HEK293 (cell line): ENCODE results near the gene C3AR1.

Source experiments
- CTCF ChIA-PET: fragments of 350-600 bp; formaldehyde crosslinking; extraction: SDS; loops from one replicate; lab custom pipeline; 2021; ENCODE audit warnings: antibody characterized with exemption; lab: Yijun Ruan, JAX
- POLR2A ChIA-PET: fragments of 300-600 bp; formaldehyde crosslinking; extraction: SDS; loops from one replicate; lab custom pipeline; 2020; ENCODE audit warnings: antibody characterized with exemption, inconsistent platforms; lab: Yijun Ruan, JAX
- H3K27ac ChIP-seq: fragments of 200-500 bp; sonication (Bioruptor generic); 2 replicates; pipeline ENCODE4 v1.5.1; 2014; ENCODE audit warnings: low read depth, low read length, control low read depth, inconsistent platforms; ENCODE audit errors: extremely low read depth
- H3K36me3 ChIP-seq, 2 experiments: fragments of 200-500 bp in 1 of 2; sonication (Bioruptor generic) in 1 of 2; 1 replicate in 1 of 2; 2 replicates in 1 of 2; pipeline ENCODE4 v1.5.1; 2014 to 2017; ENCODE audit warnings: inconsistent platforms in 2 of 2, low read length in 2 of 2; ENCODE audit not compliant: control insufficient read depth in 2 of 2, insufficient read depth in 1 of 2
- H3K4me1 ChIP-seq: fragments of 200-500 bp; sonication (Bioruptor generic); 2 replicates; pipeline ENCODE4 v1.5.1; 2014; ENCODE audit warnings: mild to moderate bottlenecking, low read length, inconsistent platforms; ENCODE audit not compliant: control insufficient read depth, insufficient read depth
- H3K4me3 ChIP-seq: 2 replicates; pipeline ENCODE4 v1.5.1; 2011; ENCODE audit warnings: low read depth, mild to moderate bottlenecking, control low read depth, low read length, moderate library complexity
- H3K9me3 ChIP-seq: fragments of 200-500 bp; sonication (Bioruptor generic); 2 replicates; pipeline ENCODE4 v1.5.1; 2014; ENCODE audit warnings: low read depth, low read length, inconsistent platforms; ENCODE audit not compliant: control insufficient read depth, insufficient read depth
- GLIS1 ChIP-seq: fragments of 450-650 bp; formaldehyde crosslinking; IDR thresholded peaks from 2 replicates; pipeline ENCODE4 v1.5.1; 2016; ENCODE audit warnings: missing biosample characterization, missing genetic modification characterization
- GLIS2 ChIP-seq: fragments of 450-650 bp; formaldehyde crosslinking; IDR thresholded peaks from 2 replicates; pipeline ENCODE4 v1.5.1; 2016; ENCODE audit warnings: missing biosample characterization, missing genetic modification characterization
- HOXA7 ChIP-seq: sonication (generic); formaldehyde crosslinking; IDR thresholded peaks from 2 replicates; pipeline ENCODE4 v1.8.1; 2022; ENCODE audit warnings: missing genetic modification reagents, borderline replicate concordance
- IKZF3 ChIP-seq: fragments of 450-650 bp; IDR thresholded peaks from 2 replicates; pipeline ENCODE4 v1.5.0; 2018; ENCODE audit warnings: missing biosample characterization, mild to moderate bottlenecking, missing genetic modification characterization, moderate library complexity
- SP3 ChIP-seq: fragments of 450-650 bp; formaldehyde crosslinking; IDR thresholded peaks from 2 replicates; pipeline ENCODE4 v1.5.1; 2016; ENCODE audit warnings: missing biosample characterization, missing genetic modification characterization
- SP7 ChIP-seq: fragments of 450-650 bp; formaldehyde crosslinking; IDR thresholded peaks from 2 replicates; pipeline ENCODE4 v1.5.1; 2016; ENCODE audit warnings: missing biosample characterization, missing genetic modification characterization
- TRIM28 ChIP-seq: IDR thresholded peaks from 2 replicates; pipeline ENCODE4 v1.6.1; 2011; ENCODE audit warnings: low read length, control low read depth, borderline replicate concordance
- WT1 ChIP-seq: fragments of 450-650 bp; formaldehyde crosslinking; IDR thresholded peaks from 2 replicates; pipeline ENCODE4 v1.5.1; 2016; ENCODE audit warnings: missing biosample characterization, missing genetic modification characterization
- ZBTB11 ChIP-seq: fragments of 450-650 bp; formaldehyde crosslinking; conservative IDR thresholded peaks from 2 replicates; pipeline ENCODE4 v1.5.1; 2016; ENCODE audit warnings: low read depth, missing biosample characterization, missing genetic modification characterization
- ZBTB17 ChIP-seq: fragments of 450-650 bp; formaldehyde crosslinking; IDR thresholded peaks from 2 replicates; pipeline ENCODE4 v1.5.1; 2016; ENCODE audit warnings: missing biosample characterization, missing genetic modification characterization
- ZBTB20 ChIP-seq: fragments of 450-650 bp; formaldehyde crosslinking; IDR thresholded peaks from 2 replicates; pipeline ENCODE4 v1.5.1; 2016; ENCODE audit warnings: missing biosample characterization, missing genetic modification characterization
- ZBTB8A ChIP-seq: fragments of 450-650 bp; formaldehyde crosslinking; IDR thresholded peaks from 2 replicates; pipeline ENCODE4 v1.5.1; 2016; ENCODE audit warnings: missing biosample characterization, missing genetic modification characterization
- ZEB2 ChIP-seq: fragments of 450-650 bp; formaldehyde crosslinking; IDR thresholded peaks from 2 replicates; pipeline ENCODE4 v1.5.1; 2016; ENCODE audit warnings: missing biosample characterization, missing genetic modification characterization
- ZIC2 ChIP-seq: fragments of 450-650 bp; formaldehyde crosslinking; IDR thresholded peaks from 2 replicates; pipeline ENCODE4 v1.5.1; 2016; ENCODE audit warnings: missing biosample characterization, missing genetic modification characterization
- ZNF155 ChIP-seq: fragments of 450-650 bp; formaldehyde crosslinking; IDR thresholded peaks from 2 replicates; pipeline ENCODE4 v1.5.1; 2016; ENCODE audit warnings: missing biosample characterization, missing genetic modification characterization
- ZNF2 ChIP-seq: fragments of 450-650 bp; formaldehyde crosslinking; IDR thresholded peaks from 2 replicates; pipeline ENCODE4 v1.5.1; 2016; ENCODE audit warnings: missing biosample characterization, missing genetic modification characterization
- ZNF202 ChIP-seq: fragments of 450-650 bp; formaldehyde crosslinking; IDR thresholded peaks from 2 replicates; pipeline ENCODE4 v1.5.1; 2016; ENCODE audit warnings: missing biosample characterization, missing genetic modification characterization, borderline replicate concordance
- ZNF292 ChIP-seq: fragments of 450-650 bp; formaldehyde crosslinking; IDR thresholded peaks from 2 replicates; pipeline ENCODE4 v1.5.1; 2016; ENCODE audit warnings: low read depth, missing biosample characterization, missing genetic modification characterization, borderline replicate concordance
- ZNF324 ChIP-seq: fragments of 450-650 bp; formaldehyde crosslinking; IDR thresholded peaks from 2 replicates; pipeline ENCODE4 v1.5.1; 2016; ENCODE audit warnings: missing biosample characterization, missing genetic modification characterization
- ZNF366 ChIP-seq: fragments of 450-650 bp; formaldehyde crosslinking; conservative IDR thresholded peaks from 2 replicates; pipeline ENCODE4 v1.5.1; 2016; ENCODE audit warnings: missing biosample characterization, missing genetic modification characterization
- ZNF394 ChIP-seq: fragments of 450-650 bp; formaldehyde crosslinking; IDR thresholded peaks from 2 replicates; pipeline ENCODE4 v1.5.1; 2016; ENCODE audit warnings: missing biosample characterization, missing genetic modification characterization, mild to moderate bottlenecking, moderate library complexity, borderline replicate concordance
- ZNF398 ChIP-seq: fragments of 450-650 bp; formaldehyde crosslinking; IDR thresholded peaks from 2 replicates; pipeline ENCODE4 v1.5.1; 2017; ENCODE audit warnings: missing biosample characterization, missing genetic modification characterization
- ZNF404 ChIP-seq: fragments of 450-650 bp; formaldehyde crosslinking; IDR thresholded peaks from 2 replicates; pipeline ENCODE4 v1.5.1; 2017; ENCODE audit warnings: missing biosample characterization, missing genetic modification characterization
- ZNF600 ChIP-seq: fragments of 450-650 bp; formaldehyde crosslinking; IDR thresholded peaks from 2 replicates; pipeline ENCODE4 v1.5.1; 2016; ENCODE audit warnings: missing biosample characterization, missing genetic modification characterization
- ZNF610 ChIP-seq: fragments of 450-650 bp; formaldehyde crosslinking; IDR thresholded peaks from 2 replicates; pipeline ENCODE4 v1.5.1; 2016; ENCODE audit warnings: missing biosample characterization, missing genetic modification characterization, borderline replicate concordance
- ZNF654 ChIP-seq: fragments of 450-650 bp; formaldehyde crosslinking; IDR thresholded peaks from 2 replicates; pipeline ENCODE4 v1.5.1; 2016; ENCODE audit warnings: low read depth, missing biosample characterization, missing genetic modification characterization
- ZNF785 ChIP-seq: fragments of 450-650 bp; formaldehyde crosslinking; IDR thresholded peaks from 2 replicates; pipeline ENCODE4 v1.5.1; 2016; ENCODE audit warnings: missing biosample characterization, missing genetic modification characterization
- ZNF792 ChIP-seq: fragments of 450-650 bp; formaldehyde crosslinking; IDR thresholded peaks from 2 replicates; pipeline ENCODE4 v1.5.1; 2016; ENCODE audit warnings: missing biosample characterization, missing genetic modification characterization
- ZNF843 ChIP-seq: fragments of 450-650 bp; formaldehyde crosslinking; IDR thresholded peaks from 2 replicates; pipeline ENCODE4 v1.5.1; 2016; ENCODE audit warnings: missing biosample characterization, missing genetic modification characterization
- TF ChIP-seq, protein P1 (sequence below): fragments of 450-650 bp; IDR thresholded peaks from 2 replicates; pipeline ENCODE4 v1.5.1; 2018; ENCODE audit warnings: missing biosample characterization, mild to moderate bottlenecking, missing genetic modification characterization
- TF ChIP-seq, protein P2 (sequence below): fragments of 450-650 bp; formaldehyde crosslinking; IDR thresholded peaks from 2 replicates; pipeline ENCODE4 v1.5.1; 2016; ENCODE audit warnings: missing biosample characterization, missing genetic modification characterization
- TF ChIP-seq, protein P3 (sequence below): fragments of 450-650 bp; formaldehyde crosslinking; IDR thresholded peaks from 2 replicates; pipeline ENCODE4 v1.5.1; 2017; ENCODE audit warnings: missing biosample characterization, missing genetic modification characterization

Gene C3AR1

DNA sequence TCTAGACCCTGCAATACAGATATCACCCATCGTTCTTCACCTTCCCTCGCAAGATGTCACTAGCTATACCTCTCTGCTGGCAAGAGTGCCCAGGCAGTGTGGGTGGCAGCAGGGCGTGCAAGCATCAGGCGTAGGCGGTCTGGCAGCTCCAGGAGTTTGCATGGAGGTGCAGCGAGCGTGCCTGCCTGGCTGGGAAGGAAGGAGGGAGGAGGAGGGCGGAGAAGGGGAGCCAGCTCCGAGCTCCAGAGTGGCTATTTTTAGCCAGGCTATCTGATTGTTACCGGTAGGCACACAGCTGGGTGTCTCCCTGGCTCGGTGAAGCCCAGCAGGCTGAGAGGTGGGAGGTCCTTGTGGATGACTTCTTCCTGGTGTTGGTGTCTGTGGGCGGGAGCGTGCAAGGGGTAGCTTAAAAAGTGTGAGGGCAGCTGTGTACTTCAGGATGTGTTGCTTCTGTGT lies 27.5 kb downstream of the C3AR1 start:
- Histone ChIP-seq H3K4me1 (peaks cover 11% of the 10 kb centered on the region), H3K27ac (no peak overlapping the region; the same call in 1 of the 2 replicates), H3K4me3 (peak overlapping the region; percentile 18), H3K9me3 (no peaks in the 10 kb centered on the region), H3K36me3 (peaks cover 19 to 28% of the 10 kb centered on the region in 2 experiments)
- CTCF ChIA-PET, result interaction anchor here (0.6 to 4.0 kb wide), 8 partner anchors 8 to 351 kb away, joined by 3 to 23 read pairs (median 4); no protein-coding TSS in a partner anchor
- POLR2A ChIA-PET, result interaction anchor here (1.6 kb wide), 1 partner anchor 11 kb away, joined by 12 read pairs; no protein-coding TSS in a partner anchor
- TF ChIP-seq ZBTB11, result no peak
- peak; percentile 59; the same call in 1 of the 2 replicates for TF ChIP-seq ZNF2 (tag by site-specific recombination)
- no peak for TF ChIP-seq ZNF155 (tag by site-specific recombination)
- TF ChIP-seq, protein P1, sequence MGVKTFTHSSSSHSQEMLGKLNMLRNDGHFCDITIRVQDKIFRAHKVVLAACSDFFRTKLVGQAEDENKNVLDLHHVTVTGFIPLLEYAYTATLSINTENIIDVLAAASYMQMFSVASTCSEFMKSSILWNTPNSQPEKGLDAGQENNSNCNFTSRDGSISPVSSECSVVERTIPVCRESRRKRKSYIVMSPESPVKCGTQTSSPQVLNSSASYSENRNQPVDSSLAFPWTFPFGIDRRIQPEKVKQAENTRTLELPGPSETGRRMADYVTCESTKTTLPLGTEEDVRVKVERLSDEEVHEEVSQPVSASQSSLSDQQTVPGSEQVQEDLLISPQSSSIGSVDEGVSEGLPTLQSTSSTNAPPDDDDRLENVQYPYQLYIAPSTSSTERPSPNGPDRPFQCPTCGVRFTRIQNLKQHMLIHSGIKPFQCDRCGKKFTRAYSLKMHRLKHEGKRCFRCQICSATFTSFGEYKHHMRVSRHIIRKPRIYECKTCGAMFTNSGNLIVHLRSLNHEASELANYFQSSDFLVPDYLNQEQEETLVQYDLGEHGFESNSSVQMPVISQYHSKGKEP (tag by site-specific recombination), result peak; percentile 53; the same call in 1 of the 2 replicates
- TF ChIP-seq SP3, result peak; percentile 58
- peak; percentile 64; the same call in 1 of the 2 replicates for TF ChIP-seq ZBTB20 (tag by site-specific recombination)
- TF ChIP-seq IKZF3 (tag by site-specific recombination), result peak; percentile 59; the same call in 1 of the 2 replicates
- no peak for TF ChIP-seq ZNF792 (tag by site-specific recombination)
- TF ChIP-seq GLIS2 (tag by site-specific recombination), result peak; percentile 71
- peak; percentile 68 for TF ChIP-seq ZBTB8A (tag by site-specific recombination)
- peak; percentile 78 for TF ChIP-seq ZNF366 (tag by site-specific recombination)
- peak; percentile 58; the same call in 1 of the 2 replicates for TF ChIP-seq ZNF843 (tag by site-specific recombination)
- TF ChIP-seq SP7 (tag by site-specific recombination), result peak; percentile 80
- TF ChIP-seq ZNF785, result no peak
- no peak for TF ChIP-seq HOXA7 (CRISPR knock-in tag)
- TF ChIP-seq ZEB2 (tag by site-specific recombination), result peak; percentile 54; the same call in 1 of the 2 replicates
- TF ChIP-seq ZNF292 (tag by site-specific recombination), result no peak
- TF ChIP-seq ZNF654 (tag by site-specific recombination), result no peak
- peak; percentile 89 for TF ChIP-seq GLIS1 (tag by site-specific recombination)
- TF ChIP-seq WT1, result peak; percentile 40; the same call in 1 of the 2 replicates
- TF ChIP-seq, protein P2, sequence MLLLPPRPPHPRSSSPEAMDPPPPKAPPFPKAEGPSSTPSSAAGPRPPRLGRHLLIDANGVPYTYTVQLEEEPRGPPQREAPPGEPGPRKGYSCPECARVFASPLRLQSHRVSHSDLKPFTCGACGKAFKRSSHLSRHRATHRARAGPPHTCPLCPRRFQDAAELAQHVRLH (tag by site-specific recombination), result peak; percentile 78
- TF ChIP-seq ZNF202 (tag by site-specific recombination), result no peak
- no peak for TF ChIP-seq ZNF324 (tag by site-specific recombination)
- TF ChIP-seq TRIM28, result 0 out of 2 replicates have a peak, but pooled peaks have one; percentile 27
- TF ChIP-seq ZNF610 (tag by site-specific recombination), result peak; percentile 21; the same call in 1 of the 2 replicates
- peak; percentile 56 for TF ChIP-seq ZNF398
- TF ChIP-seq ZIC2, result peak; percentile 99
- TF ChIP-seq, protein P3, sequence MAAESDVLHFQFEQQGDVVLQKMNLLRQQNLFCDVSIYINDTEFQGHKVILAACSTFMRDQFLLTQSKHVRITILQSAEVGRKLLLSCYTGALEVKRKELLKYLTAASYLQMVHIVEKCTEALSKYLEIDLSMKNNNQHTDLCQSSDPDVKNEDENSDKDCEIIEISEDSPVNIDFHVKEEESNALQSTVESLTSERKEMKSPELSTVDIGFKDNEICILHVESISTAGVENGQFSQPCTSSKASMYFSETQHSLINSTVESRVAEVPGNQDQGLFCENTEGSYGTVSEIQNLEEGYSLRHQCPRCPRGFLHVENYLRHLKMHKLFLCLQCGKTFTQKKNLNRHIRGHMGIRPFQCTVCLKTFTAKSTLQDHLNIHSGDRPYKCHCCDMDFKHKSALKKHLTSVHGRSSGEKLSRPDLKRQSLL (tag by site-specific recombination), result peak; percentile 31; the same call in 1 of the 2 replicates
- TF ChIP-seq ZNF600, result peak; percentile 86
- TF ChIP-seq ZBTB17 (tag by site-specific recombination), result peak; percentile 91
- no peak for TF ChIP-seq ZNF404 (tag by site-specific recombination)
- peak; percentile 22; the same call in 1 of the 2 replicates for TF ChIP-seq ZNF394
